ENCODE results near the gene TEX264.
"Not testable (repeated sequence)": the region's sequence is repeated elsewhere in the genome, so short reads cannot be mapped to it uniquely, and the experiment has no call there.

TEX264 gene

DNA sequence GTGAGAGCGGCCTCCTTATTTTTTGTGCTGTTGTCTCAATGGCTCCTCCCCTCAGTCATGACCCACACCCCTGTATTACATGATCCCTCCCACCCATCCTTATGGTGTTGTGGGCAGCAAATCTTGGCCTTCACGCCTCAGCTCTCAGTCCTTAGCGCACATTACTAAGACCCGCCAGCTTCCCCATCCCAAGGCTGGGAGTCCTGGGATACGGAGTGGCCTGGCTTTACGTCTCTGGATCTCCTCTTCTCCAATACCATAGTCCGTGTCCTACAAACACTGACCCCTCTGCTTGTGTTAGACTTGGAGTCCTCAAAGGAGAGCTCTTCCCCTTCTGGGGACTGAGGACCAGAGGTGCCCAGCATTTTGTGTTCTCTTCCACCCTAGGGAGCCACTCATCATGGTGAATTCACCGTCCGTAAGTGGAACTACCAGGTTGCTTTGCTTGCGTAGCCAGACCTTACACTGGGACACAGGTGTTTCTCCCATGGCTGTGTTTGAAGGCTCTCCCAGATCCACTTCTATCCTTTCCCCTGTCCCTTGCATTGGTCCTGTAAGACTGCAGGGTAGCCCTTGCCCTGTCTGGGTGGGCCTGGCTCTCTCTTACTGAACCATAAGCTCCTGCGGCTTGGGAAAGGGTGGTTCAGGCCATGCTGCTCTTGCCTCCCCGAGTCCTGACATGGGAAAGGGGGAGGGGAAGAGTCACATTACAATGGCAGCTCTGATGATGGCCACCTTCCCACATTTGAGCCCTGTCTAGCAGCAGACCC, 49.4 kb downstream of the TEX264 start:
- H3K4me1 ChIP-seq (ENCODE audit: insufficient read depth, low read length), result peaks cover 2% of the 10 kb centered on the region; the same call in 1 of the 2 replicates

DNA sequence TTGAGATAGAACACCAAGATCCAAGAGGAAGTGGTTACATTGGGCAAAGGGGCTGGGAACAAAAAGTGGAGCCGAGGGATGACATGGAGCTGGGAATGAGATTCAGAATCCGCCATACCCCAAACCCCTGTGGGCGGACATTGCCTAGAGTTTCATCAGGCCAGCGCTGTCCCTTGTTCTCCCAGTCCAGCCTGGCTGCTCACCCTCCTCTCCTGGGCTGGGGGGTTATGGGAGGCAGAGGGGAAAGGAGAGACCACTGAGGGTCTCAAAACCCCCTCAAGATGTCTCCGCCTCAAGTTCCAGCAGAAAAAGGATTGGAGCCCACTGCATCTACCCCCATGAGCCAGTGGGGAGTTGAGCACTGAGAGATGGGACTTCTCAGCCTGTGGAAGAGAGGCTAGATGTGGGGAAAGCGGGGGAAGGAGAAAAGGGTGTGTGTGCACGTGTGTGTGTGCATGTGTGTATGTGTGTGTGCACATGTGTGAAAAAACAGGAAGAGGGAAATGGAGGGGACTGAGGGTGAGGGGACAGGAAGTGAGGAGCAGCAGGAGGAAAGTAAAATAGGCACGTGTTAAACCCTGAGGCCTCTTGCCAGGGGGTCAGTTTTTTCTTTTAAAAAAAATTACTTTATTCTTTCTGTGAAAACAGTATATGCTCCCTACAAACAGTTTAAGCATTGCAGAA, 50.2 kb downstream of the TEX264 start:
- no peaks in the 10 kb centered on the region for H3K9me3 ChIP-seq (ENCODE audit: insufficient read depth, low read depth, low read length)
- no peaks in the 10 kb centered on the region for H3K36me3 ChIP-seq (ENCODE audit: insufficient read depth, low read depth, low read length)
- no peaks in the 10 kb centered on the region for H3K27me3 ChIP-seq (ENCODE audit: insufficient read depth, low read length)
- H3K4me3 ChIP-seq (ENCODE audit: low read length), result no peak overlapping the region
- H3K9ac ChIP-seq (ENCODE audit: low read depth, low read length), result no peak overlapping the region
- H3K27ac ChIP-seq (ENCODE audit: low read length), result no peak overlapping the region
- H3K4me1 ChIP-seq (ENCODE audit: insufficient read depth, low read length), result peaks cover 2% of the 10 kb centered on the region; the same call in 1 of the 2 replicates

More for the DNA sequence above, 49.4 kb downstream of the TEX264 start:
- Histone ChIP-seq H3K9me3 (ENCODE audit: insufficient read depth, low read depth, low read length) (no peaks in the 10 kb centered on the region), H3K4me3 (ENCODE audit: low read length) (no peak overlapping the region), H3K27ac (ENCODE audit: low read length) (no peak overlapping the region), H3K9ac (ENCODE audit: low read depth, low read length) (no peak overlapping the region), H3K27me3 (ENCODE audit: insufficient read depth, low read length) (no peaks in the 10 kb centered on the region), H3K36me3 (ENCODE audit: insufficient read depth, low read depth, low read length) (no peaks in the 10 kb centered on the region)

- Histone ChIP-seq H3K9me3 (ENCODE audit: insufficient read depth, low read depth, low read length) (no peaks in the 10 kb centered on the region), H3K4me1 (ENCODE audit: insufficient read depth, low read length) (peaks cover 2% of the 10 kb centered on the region; the same call in 1 of the 2 replicates), H3K27ac (ENCODE audit: low read length) (no peak overlapping the region), H3K27me3 (ENCODE audit: insufficient read depth, low read length) (no peaks in the 10 kb centered on the region), H3K4me3 (ENCODE audit: low read length) (no peak overlapping the region), H3K36me3 (ENCODE audit: insufficient read depth, low read depth, low read length) (no peaks in the 10 kb centered on the region), H3K9ac (ENCODE audit: low read depth, low read length) (no peak overlapping the region)
These were observed 51.3 kb downstream of the TEX264 start for GRCh38 chr3:51722362-51722761.

DNA sequence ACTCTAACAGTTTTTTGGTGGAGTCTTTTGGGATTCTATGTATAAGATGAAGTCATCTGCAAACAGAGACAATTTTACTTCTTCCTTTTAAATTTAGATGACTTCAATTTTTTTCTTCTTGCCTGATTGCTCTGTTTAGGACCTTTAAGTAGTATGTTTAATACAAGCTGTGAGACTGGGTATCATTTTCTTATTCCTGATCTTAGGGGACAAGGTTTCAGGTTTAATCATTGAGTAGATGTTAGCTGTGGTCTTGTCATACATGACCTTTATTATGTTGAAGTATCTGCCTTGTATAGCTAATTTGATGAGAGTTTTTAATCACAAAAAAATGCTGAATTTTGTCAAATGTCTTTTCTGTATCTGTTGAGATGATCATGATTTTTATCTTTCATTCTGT, 56.4 kb downstream of the TEX264 start:
- Histone ChIP-seq H3K9ac (ENCODE audit: low read depth, low read length) (no peak overlapping the region), H3K4me1 (ENCODE audit: insufficient read depth, low read length) (no peaks in the 10 kb centered on the region), H3K9me3 (ENCODE audit: insufficient read depth, low read depth, low read length) (no peaks in the 10 kb centered on the region), H3K27me3 (ENCODE audit: insufficient read depth, low read length) (no peaks in the 10 kb centered on the region), H3K4me3 (ENCODE audit: low read length) (no peak overlapping the region), H3K36me3 (ENCODE audit: insufficient read depth, low read depth, low read length) (no peaks in the 10 kb centered on the region), H3K27ac (ENCODE audit: low read length) (no peak overlapping the region)

GRCh38 chr3:51729042-51729633, 58.1 kb downstream of the TEX264 start:
- H3K9me3 ChIP-seq (ENCODE audit: insufficient read depth, low read depth, low read length), result no peaks in the 10 kb centered on the region
- no peak overlapping the region for H3K4me3 ChIP-seq (ENCODE audit: low read length)
- no peaks in the 10 kb centered on the region for H3K36me3 ChIP-seq (ENCODE audit: insufficient read depth, low read depth, low read length)
- H3K9ac ChIP-seq (ENCODE audit: low read depth, low read length), result no peak overlapping the region
- H3K27me3 ChIP-seq (ENCODE audit: insufficient read depth, low read length), result no peaks in the 10 kb centered on the region
- no peak overlapping the region for H3K27ac ChIP-seq (ENCODE audit: low read length)
- H3K4me1 ChIP-seq (ENCODE audit: insufficient read depth, low read length), result peaks cover under 1% of the 10 kb centered on the region; the same call in 1 of the 2 replicates

DNA sequence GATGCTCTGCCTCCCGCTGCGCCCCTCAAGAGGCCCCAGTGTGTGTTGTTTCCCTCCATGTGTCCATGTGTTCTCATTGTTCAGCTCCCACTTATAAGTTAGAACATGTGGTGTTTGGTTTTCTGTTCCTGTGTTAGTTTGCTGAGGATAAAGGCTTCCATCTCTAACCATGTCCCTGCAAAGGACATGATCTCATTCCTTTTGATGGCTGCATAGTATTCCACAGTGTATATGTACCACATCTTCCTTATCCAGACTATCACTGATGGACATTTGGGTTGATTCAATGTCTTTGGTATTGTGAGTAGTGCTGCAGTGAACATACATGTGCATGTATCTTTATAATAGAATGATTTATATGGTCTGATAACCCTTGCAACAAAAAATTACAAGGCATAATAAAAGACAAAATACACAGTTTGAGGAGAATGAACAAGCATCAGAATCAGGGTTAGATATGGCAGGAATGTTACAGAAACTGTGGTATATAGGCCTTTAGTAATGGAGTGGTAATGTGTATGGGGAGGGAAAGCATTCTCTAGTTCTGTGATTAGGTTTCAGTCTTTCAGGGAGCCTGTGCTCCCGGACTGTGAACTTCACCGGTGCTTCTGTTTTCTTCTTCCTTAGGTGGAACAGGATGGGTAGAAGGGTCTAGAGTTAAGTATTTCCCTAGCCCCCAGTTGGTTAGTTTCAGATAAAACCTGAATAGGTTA, 63.0 kb downstream of the TEX264 start:
- peaks cover 8% of the 10 kb centered on the region; the same call in 1 of the 2 replicates for H3K4me1 ChIP-seq (ENCODE audit: insufficient read depth, low read length)
- no peaks in the 10 kb centered on the region for H3K27me3 ChIP-seq (ENCODE audit: insufficient read depth, low read length)
- H3K9me3 ChIP-seq (ENCODE audit: insufficient read depth, low read depth, low read length), result no peaks in the 10 kb centered on the region
- peak overlapping the region; percentile 30; the same call in 1 of the 2 replicates for H3K4me3 ChIP-seq (ENCODE audit: low read length)
- H3K36me3 ChIP-seq (ENCODE audit: insufficient read depth, low read depth, low read length), result no peaks in the 10 kb centered on the region
- peak overlapping the region; percentile 60; the same call in 1 of the 2 replicates for H3K9ac ChIP-seq (ENCODE audit: low read depth, low read length)
- no peak overlapping the region for H3K27ac ChIP-seq (ENCODE audit: low read length)

DNA sequence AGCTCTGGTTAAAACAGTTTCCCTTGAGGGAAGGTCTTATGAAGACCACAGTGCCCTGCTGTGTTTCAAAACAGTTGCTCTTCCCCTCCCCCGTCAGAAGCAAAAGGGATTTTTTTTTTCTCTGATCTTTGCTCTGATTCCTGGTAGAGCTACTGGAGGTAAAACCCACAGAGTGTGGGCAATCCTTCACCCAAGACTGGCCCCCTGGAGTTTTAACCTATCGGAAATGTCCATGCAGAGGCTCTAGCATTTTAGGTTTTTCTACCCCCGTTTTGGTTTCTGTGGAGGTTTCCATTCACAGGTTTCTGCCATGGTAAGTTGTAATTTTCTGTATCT, 63.5 kb downstream of the TEX264 start:
- Histone ChIP-seq H3K36me3 (ENCODE audit: insufficient read depth, low read depth, low read length) (no peaks in the 10 kb centered on the region), H3K4me3 (ENCODE audit: low read length) (peak overlapping the region; percentile 30; the same call in 1 of the 2 replicates), H3K9me3 (ENCODE audit: insufficient read depth, low read depth, low read length) (no peaks in the 10 kb centered on the region), H3K27me3 (ENCODE audit: insufficient read depth, low read length) (no peaks in the 10 kb centered on the region), H3K9ac (ENCODE audit: low read depth, low read length) (peak overlapping the region; percentile 60), H3K27ac (ENCODE audit: low read length) (no peak overlapping the region), H3K4me1 (ENCODE audit: insufficient read depth, low read length) (peaks cover 10% of the 10 kb centered on the region; the same call in 1 of the 2 replicates)

GRCh38 chr3:51735039-51735438, 64.0 kb downstream of the TEX264 start:
- Histone ChIP-seq H3K4me3 (ENCODE audit: low read length) (peak overlapping the region; percentile 30; the same call in 1 of the 2 replicates), H3K9me3 (ENCODE audit: insufficient read depth, low read depth, low read length) (no peaks in the 10 kb centered on the region), H3K9ac (ENCODE audit: low read depth, low read length) (peak overlapping the region; percentile 60), H3K27me3 (ENCODE audit: insufficient read depth, low read length) (no peaks in the 10 kb centered on the region), H3K36me3 (ENCODE audit: insufficient read depth, low read depth, low read length) (no peaks in the 10 kb centered on the region), H3K4me1 (ENCODE audit: insufficient read depth, low read length) (peaks cover 10% of the 10 kb centered on the region; the same call in 1 of the 2 replicates), H3K27ac (ENCODE audit: low read length) (no peak overlapping the region)

- peaks cover 10% of the 10 kb centered on the region; the same call in 1 of the 2 replicates for H3K4me1 ChIP-seq (ENCODE audit: insufficient read depth, low read length)
- H3K9ac ChIP-seq (ENCODE audit: low read depth, low read length), result no peak overlapping the region
- H3K4me3 ChIP-seq (ENCODE audit: low read length), result no peak overlapping the region
- H3K36me3 ChIP-seq (ENCODE audit: insufficient read depth, low read depth, low read length), result no peaks in the 10 kb centered on the region
- H3K27ac ChIP-seq (ENCODE audit: low read length), result no peak overlapping the region
- no peaks in the 10 kb centered on the region for H3K27me3 ChIP-seq (ENCODE audit: insufficient read depth, low read length)
- H3K9me3 ChIP-seq (ENCODE audit: insufficient read depth, low read depth, low read length), result no peaks in the 10 kb centered on the region
These were observed 64.9 kb downstream of the TEX264 start for GRCh38 chr3:51735950-51736349.

DNA sequence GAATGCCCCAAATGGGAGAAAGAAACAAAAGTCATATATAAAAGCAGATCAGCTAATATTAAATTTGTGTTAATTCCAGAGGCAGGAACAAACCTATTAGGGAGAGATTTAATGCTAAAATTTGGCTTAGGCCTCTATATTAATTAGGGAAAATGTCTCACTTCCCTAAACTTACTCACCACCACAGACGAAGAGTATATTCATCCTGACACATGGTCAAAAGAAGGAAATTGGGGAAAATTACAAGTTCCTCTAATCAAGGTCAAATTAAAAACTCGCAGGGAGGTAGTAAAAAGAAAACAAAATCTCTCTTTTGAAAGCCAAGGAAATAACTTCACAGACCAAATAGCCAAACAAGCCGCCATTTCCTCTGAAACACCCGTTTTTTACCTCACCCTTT, 68.1 kb downstream of the TEX264 start:
- Histone ChIP-seq H3K4me3 (ENCODE audit: low read length) (no peak overlapping the region), H3K9ac (ENCODE audit: low read depth, low read length) (no peak overlapping the region), H3K27me3 (ENCODE audit: insufficient read depth, low read length) (no peaks in the 10 kb centered on the region), H3K4me1 (ENCODE audit: insufficient read depth, low read length) (peaks cover 10% of the 10 kb centered on the region; the same call in 1 of the 2 replicates), H3K9me3 (ENCODE audit: insufficient read depth, low read depth, low read length) (no peaks in the 10 kb centered on the region), H3K27ac (ENCODE audit: low read length) (no peak overlapping the region), H3K36me3 (ENCODE audit: insufficient read depth, low read depth, low read length) (no peaks in the 10 kb centered on the region)

- 0 out of 2 replicates have a peak overlapping the region, but pooled peaks have one; percentile 1 for H3K4me3 ChIP-seq (ENCODE audit: low read length)
These were observed 71.3 kb downstream of the TEX264 start for GRCh38 chr3:51742320-51742719.

More at GRCh38 chr3:51742320-51742719, 71.3 kb downstream of the TEX264 start:
- H3K9me3 ChIP-seq (ENCODE audit: insufficient read depth, low read depth, low read length); H3K27ac ChIP-seq (ENCODE audit: low read length); H3K9ac ChIP-seq (ENCODE audit: low read depth, low read length); H3K36me3 ChIP-seq (ENCODE audit: insufficient read depth, low read depth, low read length); H3K27me3 ChIP-seq (ENCODE audit: insufficient read depth, low read length); H3K4me1 ChIP-seq (ENCODE audit: insufficient read depth, low read length): not testable (repeated sequence)
